NCI-H82 (cell line): ENCODE data around the gene IPO7.
A peak's percentile ranks its signal among the peaks of the same experiment; 100 is the strongest.
"Not testable (repeated sequence)": the region's sequence is repeated elsewhere in the genome, so short reads cannot be mapped to it uniquely, and the experiment has no call there.

Experiments used
- DNase-seq: peaks from one replicate; lab custom pipeline; 2025; lab: John Stamatoyannopoulos, UW

IPO7 gene

GRCh38 chr11:9384535-9385326, at the start of gene IPO7:
TSS of gene IPO7 (plus strand) at chr11:9384652. CDS start at chr11:9384764, 112 bp downstream.
- peak; percentile 94 for DNase-seq

DNA sequence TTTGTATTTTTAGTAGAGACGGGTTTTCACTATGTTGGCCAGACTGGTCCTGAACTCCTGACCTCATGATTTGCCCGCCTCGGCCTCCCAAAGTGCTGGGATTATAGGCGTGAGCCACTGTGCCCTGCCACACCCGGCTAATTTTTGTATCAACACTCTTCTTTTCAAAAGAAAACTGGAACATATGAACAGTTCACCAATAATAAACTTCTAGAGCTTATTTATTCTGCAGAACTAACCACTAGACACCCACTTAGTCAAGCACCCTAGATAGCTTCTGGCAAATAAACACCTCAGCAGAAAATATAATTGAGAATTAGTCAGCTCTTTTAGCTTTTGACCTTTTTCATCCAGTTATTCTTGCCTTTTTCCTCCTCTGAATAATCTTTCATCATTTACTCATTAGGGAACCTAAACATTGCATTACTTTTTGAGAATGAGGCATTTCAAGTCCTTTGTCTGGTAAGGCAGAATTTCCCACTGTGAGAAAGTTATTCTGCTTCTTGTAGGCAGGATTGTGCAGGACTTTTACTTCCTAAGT, 42.7 kb upstream of the IPO7 start:
- no peak for DNase-seq

- peak; percentile 94 for DNase-seq
Observed at GRCh38 chr11:9344061-9344680, 40.3 kb upstream of the IPO7 start.

GRCh38 chr11:9347100-9347499, 37.4 kb upstream of the IPO7 start:
- no peak for DNase-seq

DNA sequence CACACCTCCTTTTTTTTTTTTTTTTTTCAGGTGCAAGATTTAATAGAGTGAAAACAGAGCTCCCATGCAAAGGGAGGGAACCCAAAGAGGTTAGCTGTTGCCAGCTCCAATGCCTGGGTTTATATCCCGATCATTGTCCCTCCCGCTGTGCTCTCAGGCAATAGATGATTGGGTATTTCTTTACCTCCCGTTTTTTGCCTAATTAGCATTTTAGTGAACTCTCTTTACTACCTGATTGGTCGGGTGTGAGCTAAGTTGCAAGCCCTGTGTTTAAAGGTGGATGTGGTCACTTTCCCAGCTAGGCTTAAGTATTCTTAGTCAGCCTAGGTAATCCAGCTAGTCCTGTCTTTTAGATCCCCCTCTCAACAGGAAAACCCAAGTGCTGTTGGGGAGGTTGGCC, 36.7 kb upstream of the IPO7 start:
- DNase-seq = not testable (repeated sequence)

GRCh38 chr11:9351321-9351881, 33.1 kb upstream of the IPO7 start:
- DNase-seq = no peak

GRCh38 chr11:9357041-9357440, 27.4 kb upstream of the IPO7 start:
- no peak for DNase-seq

DNA sequence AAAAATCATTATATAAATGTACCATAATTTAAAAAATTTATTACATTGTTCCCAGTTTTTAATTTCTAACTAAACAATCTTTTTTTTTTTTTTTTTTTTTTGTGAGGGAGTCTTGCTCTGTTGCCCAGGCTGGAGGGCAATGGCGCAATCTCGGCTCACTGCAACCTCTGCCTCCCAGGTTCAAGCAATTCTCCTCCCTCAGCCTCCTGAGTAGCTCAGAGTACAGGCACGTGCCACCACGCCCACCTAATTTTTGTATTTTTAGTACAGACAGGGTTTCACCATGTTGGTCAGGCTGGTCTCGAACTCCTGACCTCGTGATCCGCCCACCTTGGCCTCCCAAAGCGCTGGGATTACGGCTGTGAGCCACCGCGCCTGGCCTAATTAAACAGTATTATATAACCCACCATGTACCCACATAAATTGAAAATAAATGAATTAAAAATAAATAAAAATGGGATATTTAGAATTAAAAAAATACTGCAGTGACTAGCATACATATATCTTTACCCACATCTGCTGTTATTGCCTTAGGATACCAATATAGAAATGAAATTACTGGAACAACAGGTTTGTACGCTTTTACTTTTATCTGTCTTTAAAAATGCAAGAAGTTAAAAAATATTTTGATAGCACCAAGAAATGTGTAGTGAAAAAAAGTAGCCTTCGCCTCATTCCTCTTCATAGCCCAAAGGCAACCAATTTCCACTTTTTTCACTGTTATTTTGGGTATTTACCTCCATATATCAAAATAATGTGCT, 23.4 kb upstream of the IPO7 start:
- not testable (repeated sequence) for DNase-seq

DNA sequence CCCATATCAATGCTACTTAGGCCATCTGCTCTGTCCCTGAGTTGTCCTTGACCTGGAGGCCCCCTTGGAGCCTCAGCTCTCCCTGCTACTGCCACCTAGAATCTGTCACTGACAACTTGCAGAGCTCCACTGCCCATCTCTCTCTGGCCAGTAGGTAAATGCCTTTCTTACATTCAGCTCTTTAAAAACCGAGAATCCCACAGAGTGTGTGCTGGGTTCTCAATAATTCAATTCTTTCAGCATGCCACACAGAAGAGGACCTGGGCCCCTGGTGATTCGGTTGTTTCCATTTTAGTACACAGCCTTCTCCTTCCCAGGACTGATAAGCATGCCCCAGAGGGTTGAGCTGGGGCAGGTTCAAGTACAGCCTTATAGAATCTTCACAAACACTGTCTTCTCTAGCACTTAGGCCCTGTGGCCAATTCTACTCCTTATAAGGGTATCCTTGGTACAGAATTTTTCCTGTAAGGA, 22.0 kb upstream of the IPO7 start:
- peak; percentile 84 for DNase-seq

- peak; percentile 89 for DNase-seq
Observed at GRCh38 chr11:9363954-9364912, 20.2 kb upstream of the IPO7 start.

DNA sequence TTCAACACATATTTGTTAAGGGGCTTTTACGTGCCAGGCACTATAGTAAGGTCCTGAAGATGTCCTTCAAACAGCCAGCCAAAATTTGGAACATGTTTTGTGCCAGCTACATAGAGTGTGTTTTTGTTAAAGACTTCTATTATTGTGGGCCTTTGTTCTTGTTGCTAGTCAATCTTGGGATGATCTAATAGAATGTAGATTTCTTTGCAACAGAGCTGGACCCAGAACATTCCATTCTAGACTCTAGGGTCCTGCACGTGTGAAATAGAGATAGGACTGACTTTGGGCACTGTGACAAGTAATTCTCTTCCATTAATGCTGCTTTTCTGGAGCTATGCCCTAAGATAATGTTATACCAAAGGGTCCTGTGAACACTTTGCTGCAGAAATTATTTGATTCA, 16.9 kb upstream of the IPO7 start:
- DNase-seq = no peak

DNA sequence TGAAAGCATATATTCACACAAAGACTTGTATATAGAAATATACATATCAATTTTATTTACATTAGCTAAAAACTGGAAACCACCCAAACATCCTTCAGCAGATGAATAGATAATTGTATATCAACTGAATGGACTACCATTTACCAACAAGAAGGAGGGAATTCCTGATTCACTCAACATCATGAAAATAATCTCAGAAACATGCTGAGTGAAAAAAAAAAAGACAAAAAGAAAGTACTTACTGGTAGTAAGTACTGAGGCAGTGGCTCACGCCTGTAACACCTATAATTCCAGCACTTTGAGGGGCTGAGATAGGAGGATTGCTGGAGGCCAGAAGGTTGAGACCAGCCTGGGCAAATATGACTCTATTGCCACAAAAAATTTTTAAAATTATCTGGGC, 7.4 kb upstream of the IPO7 start:
- DNase-seq = no peak

DNA sequence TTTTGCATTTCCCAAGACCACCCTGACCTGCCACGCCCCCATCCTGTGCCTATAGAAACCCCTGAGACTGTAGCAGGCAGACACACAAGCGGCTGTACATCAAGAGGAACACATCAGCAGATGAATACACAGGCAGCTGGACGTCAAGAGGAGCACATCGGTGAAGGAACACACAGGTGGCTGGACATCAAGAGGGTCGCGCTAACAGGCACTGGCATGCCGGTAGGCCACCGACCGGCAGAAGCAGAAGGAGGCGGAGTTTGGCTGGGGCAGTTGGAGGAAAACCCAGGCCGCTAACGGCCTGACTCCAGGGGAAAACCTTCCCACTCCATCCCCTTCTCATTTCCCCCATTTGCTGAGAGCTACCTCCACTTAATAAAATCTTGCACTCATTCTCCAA, 5.4 kb upstream of the IPO7 start:
- no peak for DNase-seq

GRCh38 chr11:9380773-9381172, 3.7 kb upstream of the IPO7 start:
- DNase-seq = no peak

DNA sequence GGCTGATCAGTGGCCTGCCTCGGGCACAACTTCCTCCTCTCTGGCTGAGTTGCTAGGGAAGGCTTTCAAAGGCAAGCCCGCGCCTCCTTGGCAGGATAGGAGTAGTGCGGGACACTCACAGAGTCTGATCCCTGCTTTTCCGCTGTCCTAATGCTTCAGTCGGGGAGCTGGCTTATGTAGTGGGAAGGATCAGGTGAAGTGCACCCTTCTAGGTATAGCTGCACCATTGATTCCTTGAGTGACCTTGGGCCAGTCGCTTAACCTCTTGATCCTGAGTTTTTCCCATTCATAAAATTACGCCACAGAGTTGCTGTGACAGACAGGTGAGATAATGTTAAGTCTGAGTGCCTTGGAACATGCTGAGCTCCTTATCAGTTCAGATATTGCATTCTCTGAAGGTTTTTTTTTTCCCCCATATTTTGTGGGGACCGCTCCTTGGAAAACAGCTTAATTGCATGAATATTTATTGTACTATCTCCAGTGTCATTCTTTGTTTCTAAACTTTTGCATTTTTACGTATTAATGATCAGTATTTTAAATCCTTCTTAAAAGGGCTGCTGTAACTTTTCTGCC, 961 bp downstream of the IPO7 start:
- DNase-seq = peak; percentile 77

- DNase-seq = no peak
Observed at GRCh38 chr11:9386086-9386485, 1.6 kb downstream of the IPO7 start.

GRCh38 chr11:9386901-9387300, 2.4 kb downstream of the IPO7 start:
- no peak for DNase-seq

GRCh38 chr11:9396310-9396709, 11.9 kb downstream of the IPO7 start:
- DNase-seq = no peak

- no peak for DNase-seq
Observed at GRCh38 chr11:9396752-9397151, 12.3 kb downstream of the IPO7 start.
